Measurements from ENCODE around the gene VSTM4.

Gene VSTM4

DNA sequence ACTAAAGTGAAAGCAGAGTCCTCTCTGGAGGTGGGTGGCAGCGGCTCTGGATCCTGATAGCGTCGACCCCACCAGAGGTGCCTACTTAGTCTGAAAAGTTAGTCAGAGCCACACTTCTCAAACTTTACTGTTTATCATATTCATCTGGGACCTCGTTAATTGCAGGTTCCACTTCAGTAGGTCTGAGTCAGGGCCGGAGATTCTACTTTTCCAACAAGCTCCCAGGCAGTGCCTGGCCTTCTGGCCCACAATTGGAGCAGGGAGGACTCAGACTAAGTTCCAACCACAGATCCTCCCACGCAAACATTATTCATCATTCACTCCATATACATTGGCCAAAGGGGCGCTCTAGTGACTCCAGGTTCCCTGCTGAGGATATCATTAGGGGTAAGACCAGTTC lies 78.1 kb downstream of the VSTM4 start:
- no peak overlapping the region for H3K4me3 ChIP-seq (ENCODE audit: low read length)
- TF ChIP-seq CTCF (conservative IDR thresholded peaks at IDR 0.05; ENCODE audit: low read depth, low read length), result no peak
- DNase-seq (ENCODE audit: low read depth), result peak; percentile 0

GRCh38 chr10:49036638-49037037 lies 78.7 kb downstream of the VSTM4 start:
- H3K4me3 ChIP-seq (ENCODE audit: low read length), result no peak overlapping the region
- no peak for TF ChIP-seq CTCF (conservative IDR thresholded peaks at IDR 0.05; ENCODE audit: low read depth, low read length)
- DNase-seq (ENCODE audit: low read depth), result no peak

- no peak for DNase-seq (ENCODE audit: low read depth)
- no peak overlapping the region for H3K4me3 ChIP-seq (ENCODE audit: low read length)
- no peak for TF ChIP-seq CTCF (conservative IDR thresholded peaks at IDR 0.05; ENCODE audit: low read depth, low read length)
Observed at GRCh38 chr10:49035920-49036319, 79.4 kb downstream of the VSTM4 start.

DNA sequence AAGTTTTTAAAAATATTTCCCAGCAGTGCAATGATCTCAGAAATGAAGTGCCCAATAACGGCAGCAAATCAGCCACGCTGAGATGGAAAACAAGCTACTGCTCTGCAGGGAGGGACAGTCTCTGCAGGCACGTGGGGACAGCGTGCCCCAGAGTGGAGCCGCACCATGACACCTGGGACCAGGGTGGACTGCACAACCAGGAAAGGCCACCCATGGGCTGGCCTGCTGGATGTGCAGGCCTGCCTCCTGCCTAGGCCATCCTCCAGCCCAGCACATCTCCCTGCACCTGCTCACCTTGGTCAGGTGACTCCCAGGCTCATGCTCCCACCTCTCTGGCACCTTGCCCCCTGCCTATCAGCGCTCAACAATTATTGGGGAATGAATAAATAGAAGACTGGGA lies 80.4 kb downstream of the VSTM4 start:
- TF ChIP-seq CTCF (conservative IDR thresholded peaks at IDR 0.05; ENCODE audit: low read depth, low read length), result no peak
- H3K4me3 ChIP-seq (ENCODE audit: low read length), result no peak overlapping the region
- no peak for DNase-seq (ENCODE audit: low read depth)

GRCh38 chr10:49033939-49034338 lies 81.4 kb downstream of the VSTM4 start:
- H3K4me3 ChIP-seq (ENCODE audit: low read length), result no peak overlapping the region
- DNase-seq (ENCODE audit: low read depth), result no peak
- TF ChIP-seq CTCF (conservative IDR thresholded peaks at IDR 0.05; ENCODE audit: low read depth, low read length), result no peak

GRCh38 chr10:49029666-49030065 lies 85.7 kb downstream of the VSTM4 start:
- no peak for DNase-seq (ENCODE audit: low read depth)
- no peak for TF ChIP-seq CTCF (conservative IDR thresholded peaks at IDR 0.05; ENCODE audit: low read depth, low read length)
- no peak overlapping the region for H3K4me3 ChIP-seq (ENCODE audit: low read length)

GRCh38 chr10:49028639-49029038 lies 86.7 kb downstream of the VSTM4 start:
- H3K4me3 ChIP-seq (ENCODE audit: low read length), result no peak overlapping the region
- DNase-seq (ENCODE audit: low read depth), result no peak
- TF ChIP-seq CTCF (conservative IDR thresholded peaks at IDR 0.05; ENCODE audit: low read depth, low read length), result no peak
